HepG2 (cell line): ENCODE results near the gene HMGB3. TPM values are rescaled to one million over a fixed set of nuclear protein-coding genes. Genes with fewer than 3 reads are reported as not detected.

Experiments
- ATAC-seq: fragments of 200-7000 bp; cut with Tn5 transposase; 3 replicates; pipeline ENCODE4 v1.9.1; 2020; ENCODE audit warnings: mild to moderate bottlenecking, moderate library complexity
- BruUV-seq: library from RNA; stranded (reverse); fragments of 400-500 nt; replicated peaks from 2 replicates; lab custom pipeline; 2021; lab: Mats Ljungman, UMichigan
- CTCF ChIA-PET: fragments of 300-600 bp; formaldehyde crosslinking; extraction: SDS; loops from one replicate; lab custom pipeline; 2021; ENCODE audit warnings: low total read pairs, inconsistent platforms, low intra/inter-chr PET ratio; lab: Yijun Ruan, JAX
- POLR2A ChIA-PET: fragments of 350-600 bp; sonication (Branson Sonifier 250); formaldehyde crosslinking; loops from one replicate; lab custom pipeline; 2020; ENCODE audit warnings: antibody characterized with exemption, inconsistent platforms; lab: Yijun Ruan, JAX
- DNase-seq: peaks from one replicate; pipeline ENCODE4 v3.0.0-alpha.2; 2015; ENCODE audit warnings: low spot score
- FAIRE-seq: peaks from 3 replicates; lab custom pipeline; 2011; peaks lifted over from hg19 to GRCh38; lab: Jason Lieb, UNC
- H2AFZ ChIP-seq: one replicate; pipeline ENCODE4 v1.6.1; 2011; ENCODE audit warnings: low read length, inconsistent platforms
- H3K27ac ChIP-seq: fragments of 300-600 bp; 3 replicates; pipeline ENCODE4 v1.8.0; 2011; ENCODE audit warnings: mixed run types, mild to moderate bottlenecking, mixed read lengths, low read length, inconsistent platforms; ENCODE audit not compliant: insufficient read depth; ENCODE audit errors: extremely low read length
- H3K27me3 ChIP-seq, 2 experiments: fragments of 200-600 bp in 1 of 2; 2 replicates in 1 of 2; 3 replicates in 1 of 2; pipeline versions ENCODE4 v1.6.0 to v1.8.0; 2011; ENCODE audit warnings: low read length in 2 of 2, mild to moderate bottlenecking in 2 of 2, moderate library complexity in 2 of 2, inconsistent platforms in 1 of 2; ENCODE audit not compliant: insufficient read depth in 2 of 2, control insufficient read depth in 1 of 2
- H3K36me3 ChIP-seq, 2 experiments: fragments of 200-600 bp in 1 of 2; replicated peaks in 1 of 2; 2 replicates in 1 of 2; 3 replicates in 1 of 2; pipeline versions ENCODE4 v1.5.1 to v1.8.0; 2011; ENCODE audit warnings: low read length in 2 of 2, inconsistent platforms in 1 of 2; ENCODE audit not compliant: insufficient read depth in 2 of 2, control insufficient read depth in 1 of 2
- H3K4me1 ChIP-seq: 2 replicates; pipeline ENCODE4 v1.5.1; 2012; ENCODE audit warnings: low read length, inconsistent platforms; ENCODE audit not compliant: insufficient read depth
- H3K4me2 ChIP-seq: 2 replicates; pipeline ENCODE4 v1.6.0; 2011; ENCODE audit warnings: low read depth, low read length, inconsistent platforms
- H3K4me3 ChIP-seq, 3 experiments: fragments of 200-600 bp in 1 of 3; sonication (generic), shearing (Covaris generic) in 1 of 3; replicated peaks in 1 of 3; 2 replicates each; pipeline ENCODE4 v1.5.1; 2011 to 2016; ENCODE audit warnings: low read length in 3 of 3, inconsistent platforms in 2 of 3, low read depth in 2 of 3, mild to moderate bottlenecking in 2 of 3, control low read depth in 1 of 3, mixed read lengths in 1 of 3; ENCODE audit not compliant: insufficient read depth in 1 of 3
- H3K79me2 ChIP-seq: one replicate; pipeline ENCODE4 v1.6.1; 2011; ENCODE audit warnings: low read length, inconsistent platforms; ENCODE audit not compliant: insufficient read depth
- H3K9ac ChIP-seq: 2 replicates; pipeline ENCODE4 v1.6.0; 2011; ENCODE audit warnings: mild to moderate bottlenecking, low read depth, low read length, inconsistent platforms; ENCODE audit not compliant: insufficient read depth
- H3K9me3 ChIP-seq: 2 replicates; pipeline ENCODE4 v1.5.1; 2012; ENCODE audit warnings: mild to moderate bottlenecking, low read length
- H4K20me1 ChIP-seq: 2 replicates; pipeline ENCODE4 v1.6.0; 2011; ENCODE audit warnings: inconsistent platforms, mild to moderate bottlenecking, low read length, moderate library complexity; ENCODE audit not compliant: insufficient read depth
- ETV5 ChIP-seq: IDR thresholded peaks from 2 replicates; pipeline ENCODE4 v1.6.1; 2018; ENCODE audit warnings: missing biosample characterization, missing genetic modification reagents, inconsistent platforms, borderline replicate concordance
- GTF3A ChIP-seq: sonication (generic); formaldehyde crosslinking; conservative IDR thresholded peaks from 2 replicates; pipeline ENCODE4 v1.4.0; 2020; ENCODE audit warnings: mild to moderate bottlenecking, missing genetic modification reagents
- HES4 ChIP-seq: sonication (generic); formaldehyde crosslinking; IDR thresholded peaks from 2 replicates; pipeline ENCODE4 v1.9.0; 2021; ENCODE audit warnings: mild to moderate bottlenecking, missing genetic modification reagents, borderline replicate concordance
- MIER2 ChIP-seq: IDR thresholded peaks from 2 replicates; pipeline ENCODE4 v1.6.1; 2016; ENCODE audit warnings: missing biosample characterization, missing genetic modification reagents
- MTA3 ChIP-seq: sonication (generic); formaldehyde crosslinking; IDR thresholded peaks from 2 replicates; pipeline ENCODE4 v1.4.0; 2020; ENCODE audit warnings: missing genetic modification reagents
- MYPOP ChIP-seq: sonication (generic); formaldehyde crosslinking; IDR thresholded peaks from 2 replicates; pipeline ENCODE4 v1.8.1; 2023; ENCODE audit warnings: mild to moderate bottlenecking, moderate library complexity, missing genetic modification reagents
- NCOA1 ChIP-seq: sonication (generic); formaldehyde crosslinking; IDR thresholded peaks from 2 replicates; pipeline ENCODE4 v1.9.0; 2021; ENCODE audit warnings: missing genetic modification reagents
- POLR2AphosphoS5 ChIP-seq: IDR thresholded peaks from 2 replicates; pipeline ENCODE4 v1.6.1; 2012; ENCODE audit warnings: low read depth, low read length
- RBM22 ChIP-seq: fragments of 200-400 bp; formaldehyde crosslinking; optimal IDR thresholded peaks from 2 replicates; pipeline ENCODE3; 2017; ENCODE audit warnings: mild to moderate bottlenecking, low read length, moderate library complexity
- SAFB2 ChIP-seq: sonication (generic); formaldehyde crosslinking; IDR thresholded peaks from 2 replicates; pipeline ENCODE4 v1.5.1; 2020; ENCODE audit warnings: missing genetic modification reagents, low read depth, mild to moderate bottlenecking, borderline replicate concordance
- SRY ChIP-seq: sonication (generic); formaldehyde crosslinking; IDR thresholded peaks from 2 replicates; pipeline ENCODE4 v1.8.0; 2022; ENCODE audit warnings: mild to moderate bottlenecking, missing genetic modification reagents
- TFE3 ChIP-seq: IDR thresholded peaks from 2 replicates; pipeline ENCODE4 v1.6.1; 2016
- ZKSCAN1 ChIP-seq: fragments of 150-350 bp; IDR thresholded peaks from 2 replicates; pipeline ENCODE4 v1.6.1; 2014; ENCODE audit warnings: low read length
- ZNF350 ChIP-seq: sonication (generic); formaldehyde crosslinking; IDR thresholded peaks from 2 replicates; pipeline ENCODE4 v1.4.0; 2020; ENCODE audit warnings: mild to moderate bottlenecking, low read depth, missing genetic modification reagents, borderline replicate concordance
- ZNF362 ChIP-seq: sonication (generic); formaldehyde crosslinking; IDR thresholded peaks from 2 replicates; pipeline ENCODE4 v1.4.0; 2020; ENCODE audit warnings: missing genetic modification reagents, mild to moderate bottlenecking, borderline replicate concordance
- ZNF567 ChIP-seq: sonication (generic); formaldehyde crosslinking; IDR thresholded peaks from 2 replicates; pipeline ENCODE4 v1.8.1; 2023; ENCODE audit warnings: mild to moderate bottlenecking, missing genetic modification reagents, borderline replicate concordance
- ZNF670 ChIP-seq: sonication (generic); formaldehyde crosslinking; IDR thresholded peaks from 2 replicates; pipeline ENCODE4 v1.8.0; 2022; ENCODE audit warnings: mild to moderate bottlenecking, missing genetic modification reagents, borderline replicate concordance
- ZNF737 ChIP-seq: sonication (generic); formaldehyde crosslinking; IDR thresholded peaks from 2 replicates; pipeline ENCODE4 v1.5.0; 2020; ENCODE audit warnings: missing genetic modification reagents, mild to moderate bottlenecking, borderline replicate concordance
- WGBS: methylation state at CpG from one replicate; pipeline ENCODE4 v1.1.6; 2017; ENCODE audit warnings: low lambda C conversion rate; 5-methylcytosine and 5-hydroxymethylcytosine counted together
- in situ Hi-C: cut with HindIII; loops from 2 replicates; pipeline ENCODE4 v1.10.0; 2017; ENCODE audit warnings: low pct_unique_long_range_greater_than_20kb; ENCODE audit not compliant: extremely low pct_ligation_motif_present
- intact Hi-C: fragments of 100-400 bp; cut with micrococcal nuclease; formaldehyde crosslinking; loops from one replicate; pipeline ENCODE4 v1.10.0; 2022; ENCODE audit not compliant: unreplicated experiment
- polyA plus RNA-seq, 8 experiments: library from polyadenylated mRNA; depleted of rRNA in 3 of 8; stranded (reverse) in 7 of 8; unstranded in 1 of 8; fragments of >200 nt; fragmentation: Illumina TruSeq in 4 of 8; extraction: Trizol in 4 of 8; gene quantifications; 2 replicates each; pipeline versions ENCODE4 v1.2.1 to v1.2.3, GENCODE V29; 2011 to 2016; ENCODE audit warnings: low read depth in 4 of 8, missing spikeins in 1 of 8, mixed read lengths in 1 of 8; ENCODE audit not compliant: insufficient read depth in 1 of 8
- total RNA-seq, 5 experiments: library from RNA; depleted of rRNA; stranded (reverse); fragments of >200 nt; fragmentation: Illumina TruSeq; extraction: Trizol; gene quantifications; 2 replicates each; pipeline ENCODE4 v1.2.3, GENCODE V29; 2016; ENCODE audit warnings: low read depth in 1 of 5

HMGB3 gene
- total and polyA plus RNA-seq, 2 of the 13 experiments (the other 11 are each of a cell fraction or from before 2014, with no cell fraction given) = 8.5 to 87.1 TPM

- CTCF ChIA-PET = no interaction called here
- DNase-seq = no peak
- Histone ChIP-seq H3K9ac (no peak overlapping the region), H3K4me2 (no peak overlapping the region), H3K27me3 (no peaks in the 10 kb centered on the region), H3K36me3 (no peaks in the 10 kb centered on the region)
- no TSS peak for BruUV-seq
- 53% methylated on average over 1 of the region's 2 CpGs for WGBS
- FAIRE-seq = no peak
- in situ Hi-C loops (no loop called here), intact Hi-C loops (no loop called here)
- TF ChIP-seq ETV5 (no peak), ZNF737 (CRISPR knock-in tag) (no peak), MTA3 (CRISPR knock-in tag) (no peak), RBM22 (no peak), ZNF362 (no peak)
- TF ChIP-seq, all 625 proteins: peak for 0
- no peaks in the 10 kb centered on the region for H3K9me3 ChIP-seq
- no peaks in the 10 kb centered on the region for H3K79me2 ChIP-seq
- no peak overlapping the region for H3K4me3 ChIP-seq
- no peak overlapping the region for H2AFZ ChIP-seq
- H4K20me1 ChIP-seq = no peaks in the 10 kb centered on the region
- ATAC-seq = no peak
- POLR2A ChIA-PET = no interaction called here
- H3K27ac ChIP-seq = no peak overlapping the region
- no peaks in the 10 kb centered on the region for H3K4me1 ChIP-seq
Observed at GRCh38 chrX:150955590-150955989, 27.5 kb upstream of the HMGB3 start.

- FAIRE-seq = no peak
- TF ChIP-seq ZNF350 (CRISPR knock-in tag) = no peak
- TF ChIP-seq POLR2AphosphoS5 = no peak
- no peak for TF ChIP-seq ZKSCAN1
- TF ChIP-seq MIER2 = no peak
- TF ChIP-seq MYPOP (CRISPR knock-in tag) = no peak
- TF ChIP-seq GTF3A (CRISPR knock-in tag) = no peak
- no peak for TF ChIP-seq TFE3 (CRISPR knock-in tag)
- TF ChIP-seq SAFB2 (CRISPR knock-in tag) = no peak
- no peak for TF ChIP-seq SRY (CRISPR knock-in tag)
- no peak for TF ChIP-seq ZNF567 (CRISPR knock-in tag)
- TF ChIP-seq NCOA1 (CRISPR knock-in tag) = no peak
- no peak for TF ChIP-seq HES4 (CRISPR knock-in tag)
- no peak for TF ChIP-seq ZNF670 (CRISPR knock-in tag)
Observed at GRCh38 chrX:150958177-150958576, 25.0 kb upstream of the HMGB3 start.

More at GRCh38 chrX:150958177-150958576, 25.0 kb upstream of the HMGB3 start:
- Histone ChIP-seq H2AFZ (no peak overlapping the region), H3K36me3 (no peaks in the 10 kb centered on the region), H3K9me3 (no peaks in the 10 kb centered on the region), H3K4me3 (no peak overlapping the region), H3K27ac (no peak overlapping the region), H3K79me2 (no peaks in the 10 kb centered on the region), H3K4me1 (no peaks in the 10 kb centered on the region), H3K9ac (no peak overlapping the region), H3K4me2 (no peak overlapping the region), H4K20me1 (no peaks in the 10 kb centered on the region), H3K27me3 (no peaks in the 10 kb centered on the region)
- ChIA-PET CTCF (no interaction called here), POLR2A (no interaction called here)
- ATAC-seq (no peak), DNase-seq (no peak)
- intact Hi-C loops = no loop called here
- no CpG with 5 or more reads among the region's 1 CpG for WGBS
- BruUV-seq = no TSS peak
- in situ Hi-C loops = no loop called here
